GM19467 (cell line): Measurements from ENCODE around the gene PCDHB8.
"Not testable (repeated sequence)": the region's sequence is repeated elsewhere in the genome, so short reads cannot be mapped to it uniquely, and the experiment has no call there.

ENCODE experiments used
- ATAC-seq: cut with Tn5 transposase; IDR thresholded peaks from one replicate; pipeline ENCODE4 v1.9.1; 2021; ENCODE audit warnings: mild to moderate bottlenecking, moderate library complexity; ENCODE audit not compliant: unreplicated experiment

Gene PCDHB8

DNA sequence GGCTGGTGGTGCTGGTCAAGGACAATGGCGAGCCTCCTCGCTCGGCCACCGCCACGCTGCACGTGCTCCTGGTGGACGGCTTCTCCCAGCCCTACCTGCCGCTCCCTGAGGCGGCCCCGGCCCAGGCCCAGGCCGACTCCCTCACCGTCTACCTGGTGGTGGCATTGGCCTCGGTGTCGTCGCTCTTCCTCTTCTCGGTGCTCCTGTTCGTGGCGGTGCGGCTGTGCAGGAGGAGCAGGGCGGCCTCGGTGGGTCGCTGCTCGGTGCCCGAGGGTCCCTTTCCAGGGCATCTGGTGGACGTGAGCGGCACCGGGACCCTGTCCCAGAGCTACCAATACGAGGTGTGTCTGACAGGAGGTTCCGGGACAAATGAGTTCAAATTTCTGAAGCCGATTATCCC lies 47.8 kb downstream of the PCDHB8 start:
- ATAC-seq: not testable (repeated sequence)
